Adrenal gland (tissue), 12 donors: ENCODE measurements around the gene ZNF800. TPM values are rescaled to one million over a fixed set of nuclear protein-coding genes. Genes with fewer than 3 reads are reported as not detected.
A peak's percentile ranks its signal among the peaks of the same experiment; 100 is the strongest.
"Not testable (repeated sequence)": the region's sequence is repeated elsewhere in the genome, so short reads cannot be mapped to it uniquely, and the experiment has no call there.

Experiments used
- DNase-seq, 7 donors: peaks; one replicate each; pipeline ENCODE4 v3.0.0-alpha.2; 2019 to 2020
- H3K27ac ChIP-seq, 5 donors: fragments of 200-600 bp; sonication (generic) in 4 of 5; 1 replicate in 3 of 5; 2 replicates in 2 of 5; pipeline versions ENCODE4 v1.5.1 to v1.8.0; 2016 to 2020; ENCODE audit warnings: mild to moderate bottlenecking in 1 of 5
- H3K27me3 ChIP-seq: fragments of 200-600 bp; 2 replicates; pipeline ENCODE4 v1.8.0; 2021
- H3K36me3 ChIP-seq, 2 donors: fragments of 200-600 bp; replicated peaks in 1 of 2; 1 replicate in 1 of 2; 2 replicates in 1 of 2; pipeline versions ENCODE4 v1.5.1 to v1.8.0; 2018 to 2022
- H3K4me1 ChIP-seq, 2 donors: fragments of 200-600 bp; replicated peaks in 1 of 2; 1 replicate in 1 of 2; 2 replicates in 1 of 2; pipeline versions ENCODE4 v1.5.1 to v1.8.0; 2018 to 2021
- H3K4me3 ChIP-seq, 4 donors: fragments of 200-600 bp; sonication (generic) in 3 of 4; one replicate each; pipeline ENCODE4 v1.5.1; 2016 to 2018
- H3K9me3 ChIP-seq, 3 donors: fragments of 200-600 bp; sonication (generic) in 1 of 3; replicated peaks in 1 of 3; 1 replicate in 2 of 3; 2 replicates in 1 of 3; pipeline versions ENCODE4 v1.5.1 to v1.8.0; 2016 to 2021
- POLR2A ChIP-seq, 2 donors: fragments of 450-650 bp; IDR thresholded peaks; one replicate each; pipeline ENCODE4 v1.6.1; 2017; ENCODE audit warnings: antibody characterized with exemption in 2 of 2, mild to moderate bottlenecking in 2 of 2, moderate library complexity in 1 of 2
- WGBS, 4 donors: extraction: QIAGEN DNeasy Blood & Tissue Kit in 2 of 4; methylation state at CpG; one replicate each; pipeline versions ENCODE4 v1.1.5 to v1.1.7; 2013 to 2017; 5-methylcytosine and 5-hydroxymethylcytosine counted together
- intact Hi-C, 2 donors: fragments of 100-400 bp; cut with DNase I; formaldehyde crosslinking; loops; one replicate each; pipeline versions ENCODE4 v1.14.1 to v1.15.0; 2022 to 2023
- polyA plus RNA-seq, 3 donors: library from polyadenylated mRNA; stranded (reverse); fragments of 200-250 nt in 2 of 3; fragments of 350-450 nt in 1 of 3; fragmentation: Illumina TruSeq in 1 of 3; extraction: RNeasy Lipid Tissue Mini Kit (QIAGEN cat#74804) in 1 of 3; gene quantifications; one replicate each; pipeline ENCODE4 v1.2.3, GENCODE V29; 2013 to 2014
- total RNA-seq, 9 donors: library from RNA; depleted of rRNA in 4 of 9; stranded (reverse); fragments of >200 nt in 4 of 9; fragments of 120-200 nt in 1 of 9; fragmentation: NEBNext Ultra II Directional in 1 of 9; extraction: Animal tissue kit (Norgen Biotek cat#: 25700) in 1 of 9; gene quantifications; one replicate each; pipeline versions ENCODE4 v1.1.0 to v1.2.4, GENCODE V29; 2013 to 2023
- TF ChIP-seq, protein P1 (sequence below), 6 experiments: fragments of 450-650 bp in 4 of 6; fragments of 200-600 bp in 2 of 6; sonication (generic) in 1 of 6; IDR thresholded peaks; 1 replicate in 5 of 6; 2 replicates in 1 of 6; pipeline versions ENCODE4 v1.5.1 to v1.8.0; 2016 to 2021; ENCODE audit warnings: antibody characterized with exemption in 6 of 6, mild to moderate bottlenecking in 2 of 6, moderate library complexity in 1 of 6
- donor health status: healthy with polysubstance abuse.
- donor health status: Bipolar disorder and iron deficiency.
- donor health status: DM: yes; HTN: yes; CAD: no.
- donor health status: DM: no; HTN: no; CAD: no.
- donor health status: DM: no; HTN: no; CAD: no.
- donor health status: DM: yes; HTN: yes; CAD: no.

Gene ZNF800
- total and polyA plus RNA-seq, 12 donors = 11.0 to 41.6 (median 28.4) TPM

- Histone ChIP-seq H3K36me3 (no peaks in the 10 kb centered on the region), H3K4me3 (no peak overlapping the region), H3K27me3 (peaks cover 5% of the 10 kb centered on the region), H3K27ac (no peak overlapping the region), H3K9me3 (no peaks in the 10 kb centered on the region), H3K4me1 (no peaks in the 10 kb centered on the region)
- WGBS, 4 donors = 58 to 94% (median 73%) methylated on average over 4 of the region's 4 CpGs
- TF ChIP-seq, protein P1, sequence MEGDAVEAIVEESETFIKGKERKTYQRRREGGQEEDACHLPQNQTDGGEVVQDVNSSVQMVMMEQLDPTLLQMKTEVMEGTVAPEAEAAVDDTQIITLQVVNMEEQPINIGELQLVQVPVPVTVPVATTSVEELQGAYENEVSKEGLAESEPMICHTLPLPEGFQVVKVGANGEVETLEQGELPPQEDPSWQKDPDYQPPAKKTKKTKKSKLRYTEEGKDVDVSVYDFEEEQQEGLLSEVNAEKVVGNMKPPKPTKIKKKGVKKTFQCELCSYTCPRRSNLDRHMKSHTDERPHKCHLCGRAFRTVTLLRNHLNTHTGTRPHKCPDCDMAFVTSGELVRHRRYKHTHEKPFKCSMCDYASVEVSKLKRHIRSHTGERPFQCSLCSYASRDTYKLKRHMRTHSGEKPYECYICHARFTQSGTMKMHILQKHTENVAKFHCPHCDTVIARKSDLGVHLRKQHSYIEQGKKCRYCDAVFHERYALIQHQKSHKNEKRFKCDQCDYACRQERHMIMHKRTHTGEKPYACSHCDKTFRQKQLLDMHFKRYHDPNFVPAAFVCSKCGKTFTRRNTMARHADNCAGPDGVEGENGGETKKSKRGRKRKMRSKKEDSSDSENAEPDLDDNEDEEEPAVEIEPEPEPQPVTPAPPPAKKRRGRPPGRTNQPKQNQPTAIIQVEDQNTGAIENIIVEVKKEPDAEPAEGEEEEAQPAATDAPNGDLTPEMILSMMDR (IDR thresholded peaks at IDR 0.05) = no peak
- no peak for TF ChIP-seq POLR2A (IDR thresholded peaks at IDR 0.05)
- DNase-seq = no peak
- intact Hi-C loops = no loop called here
These were observed 17.1 kb upstream of the ZNF800 start for GRCh38 chr7:127409629-127410028.

GRCh38 chr7:127404286-127405072, 12.0 kb upstream of the ZNF800 start:
- Histone ChIP-seq H3K4me1 (no peaks in the 10 kb centered on the region), H3K27me3 (peaks cover 5% of the 10 kb centered on the region), H3K27ac (no peak overlapping the region), H3K9me3 (no peaks in the 10 kb centered on the region), H3K36me3 (no peaks in the 10 kb centered on the region), H3K4me3 (no peak overlapping the region)
- WGBS, 4 donors = 48 to 60% (median 54%) methylated on average over 3 of the region's 3 CpGs
- DNase-seq = no peak
- TF ChIP-seq POLR2A (IDR thresholded peaks at IDR 0.05) = no peak
- TF ChIP-seq, protein P1 (IDR thresholded peaks at IDR 0.05) = no peak
- intact Hi-C loops = no loop called here

- H3K4me3 ChIP-seq = no peak overlapping the region
- H3K27me3 ChIP-seq = no peaks in the 10 kb centered on the region
- intact Hi-C loops = no loop called here
- H3K36me3 ChIP-seq = no peaks in the 10 kb centered on the region
- TF ChIP-seq, protein P1 (IDR thresholded peaks at IDR 0.05) = peak in 1 of 6 experiments; percentile 3
- TF ChIP-seq POLR2A (IDR thresholded peaks at IDR 0.05) = no peak
- peak in 5 of 7 donors; percentile 23 to 56 (median 38) for DNase-seq
- WGBS, 4 donors = 38 to 82% (median 54%) methylated on average over 1 of the region's 1 CpG
- no peaks in the 10 kb centered on the region for H3K9me3 ChIP-seq
- H3K27ac ChIP-seq = no peak overlapping the region
- H3K4me1 ChIP-seq = peaks cover 2 to 13% of the 10 kb centered on the region in 2 donors
These were observed 3.7 kb upstream of the ZNF800 start for GRCh38 chr7:127396184-127396583.

GRCh38 chr7:127395104-127395503, 2.6 kb upstream of the ZNF800 start:
- H3K27me3 ChIP-seq, intact Hi-C loops, H3K9me3 ChIP-seq, DNase-seq, H3K4me3 ChIP-seq, H3K27ac ChIP-seq, H3K36me3 ChIP-seq: not testable (repeated sequence)
- peaks cover 4 to 23% of the 10 kb centered on the region in 2 donors for H3K4me1 ChIP-seq
- WGBS, 4 donors = 0 to 25% (median 10%) methylated on average over 1 of the region's 1 CpG
